Neural cell (in vitro differentiated cells): Measurements from ENCODE around the gene ZNF474.

Experiments used
- CTCF ChIP-seq: fragments of 450-650 bp; IDR thresholded peaks from 2 replicates; pipeline ENCODE4 v1.5.1; 2014; ENCODE audit warnings: antibody characterized with exemption, mild to moderate bottlenecking, moderate library complexity; ENCODE audit not compliant: poor library complexity, severe bottlenecking
- EP300 ChIP-seq: fragments of 450-650 bp; conservative IDR thresholded peaks from 2 replicates; pipeline ENCODE4 v1.6.1; 2014; ENCODE audit warnings: antibody characterized with exemption, mild to moderate bottlenecking, moderate library complexity; ENCODE audit not compliant: poor library complexity, severe bottlenecking
- POLR2AphosphoS5 ChIP-seq: IDR thresholded peaks from 2 replicates; pipeline ENCODE4 v1.6.1; 2012

DNA sequence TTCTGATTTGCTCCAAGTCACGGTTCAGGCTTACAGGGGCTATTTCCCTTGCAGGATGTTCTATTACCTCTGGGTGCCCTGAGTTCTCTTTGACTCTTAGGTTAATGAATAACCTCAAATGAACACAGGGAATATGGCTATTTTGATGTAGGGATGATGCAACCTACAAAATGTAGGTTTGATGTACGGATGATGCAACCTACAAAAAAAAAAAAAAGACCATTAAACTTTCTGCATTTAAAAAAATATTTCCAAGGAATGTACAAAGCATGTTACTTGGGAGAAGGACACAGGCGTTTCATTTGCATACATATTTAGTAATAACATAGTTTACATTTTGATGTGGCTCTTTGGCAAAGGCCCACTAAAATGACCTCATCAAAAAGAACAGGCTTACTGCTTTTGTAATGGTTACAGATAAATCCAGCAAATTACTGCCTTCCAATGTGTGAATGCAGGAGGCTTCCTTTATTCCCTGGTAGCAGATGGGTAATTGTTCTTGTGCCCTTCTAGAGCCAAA lies 36.3 kb downstream of the ZNF474 start:
- TF ChIP-seq CTCF (no peak), POLR2AphosphoS5 (no peak), EP300 (no peak)
